NK-92 treated with Interleukin-12 subunit alpha and Interleukin-12 subunit beta, amount 100 ng/mL, for 24 hours (cell line): Measurements from ENCODE around the gene EPHA2.

Experiments
- DNase-seq: peaks from one replicate; lab custom pipeline; 2025; lab: John Stamatoyannopoulos, UW

Gene EPHA2

DNA sequence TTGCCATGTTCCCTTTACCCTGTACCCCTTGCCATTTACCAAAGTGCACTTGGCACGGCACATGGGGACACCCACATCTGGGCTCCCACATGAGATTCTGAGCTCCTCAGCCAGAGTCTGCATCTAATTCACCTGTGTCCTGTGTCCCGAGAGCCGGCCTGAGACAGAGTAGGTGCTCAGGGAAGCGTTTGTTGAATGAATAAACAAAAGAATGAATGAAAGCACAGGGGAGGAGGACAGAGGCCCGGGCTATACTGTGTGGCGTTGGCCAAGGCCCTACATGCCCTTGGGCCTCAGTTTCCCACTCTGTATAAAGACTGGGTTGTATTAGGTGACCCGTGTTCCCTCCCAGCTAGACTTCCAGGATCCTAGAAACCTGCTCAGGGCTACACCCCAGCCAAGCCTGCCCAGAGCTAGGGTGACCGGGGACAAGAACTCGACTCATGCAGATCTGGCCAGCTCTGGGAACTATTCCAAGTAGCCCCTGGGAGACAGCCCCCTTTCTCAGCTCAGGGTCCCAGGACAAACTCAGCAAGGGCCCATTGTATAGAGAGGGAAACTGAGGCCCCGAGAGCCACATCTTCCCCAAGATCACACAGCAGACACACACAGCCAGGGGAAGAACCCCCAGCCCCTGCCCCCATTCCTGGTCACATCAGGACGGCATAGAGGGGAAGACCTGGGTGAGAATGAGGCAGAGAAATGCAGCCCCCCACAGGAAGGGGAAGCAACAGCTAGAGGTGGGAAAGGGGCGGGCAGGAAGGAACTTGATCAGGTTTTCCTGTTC lies 6.0 kb downstream of the EPHA2 start:
- DNase-seq: no peak

- no peak for DNase-seq
Measured at GRCh38 chr1:16149146-16149545, 6.7 kb downstream of the EPHA2 start.

GRCh38 chr1:16148329-16149092 lies 7.4 kb downstream of the EPHA2 start:
- no peak for DNase-seq

DNA sequence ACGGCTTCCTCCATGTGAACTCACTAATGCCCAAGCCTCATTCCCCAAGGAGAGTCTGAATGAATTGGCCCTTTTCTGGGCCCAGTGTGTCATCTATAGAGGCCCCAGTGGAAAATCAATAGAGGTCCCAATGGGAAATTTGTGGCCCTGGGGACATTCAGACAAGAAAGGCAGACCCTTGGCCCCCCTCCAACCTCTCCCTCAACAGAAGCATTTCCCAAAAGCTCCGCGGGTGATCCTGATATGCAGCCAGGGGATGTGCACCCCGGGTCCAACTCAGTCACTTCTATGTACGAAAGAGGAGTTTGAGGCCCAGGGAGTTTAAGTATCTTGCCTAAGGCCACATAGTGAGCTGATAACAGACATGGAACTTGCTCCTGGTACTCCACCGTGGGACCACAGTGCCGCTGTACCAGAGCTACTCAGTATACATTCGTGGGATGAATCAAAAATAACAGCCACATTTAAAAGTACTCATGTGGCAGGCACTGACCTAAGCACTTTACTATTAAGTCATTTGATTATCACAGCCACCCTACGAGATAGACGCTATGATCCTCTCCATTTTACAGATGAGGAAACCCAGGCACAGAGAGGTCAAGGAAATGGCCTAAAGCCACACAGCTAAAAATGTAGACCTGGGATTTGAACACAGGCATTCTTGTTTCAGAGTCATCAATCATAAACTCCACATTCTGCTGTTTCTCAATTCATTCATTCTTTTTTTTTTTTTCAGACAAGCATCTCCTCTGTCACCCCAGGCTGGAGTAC lies 8.5 kb downstream of the EPHA2 start:
- no peak for DNase-seq

DNA sequence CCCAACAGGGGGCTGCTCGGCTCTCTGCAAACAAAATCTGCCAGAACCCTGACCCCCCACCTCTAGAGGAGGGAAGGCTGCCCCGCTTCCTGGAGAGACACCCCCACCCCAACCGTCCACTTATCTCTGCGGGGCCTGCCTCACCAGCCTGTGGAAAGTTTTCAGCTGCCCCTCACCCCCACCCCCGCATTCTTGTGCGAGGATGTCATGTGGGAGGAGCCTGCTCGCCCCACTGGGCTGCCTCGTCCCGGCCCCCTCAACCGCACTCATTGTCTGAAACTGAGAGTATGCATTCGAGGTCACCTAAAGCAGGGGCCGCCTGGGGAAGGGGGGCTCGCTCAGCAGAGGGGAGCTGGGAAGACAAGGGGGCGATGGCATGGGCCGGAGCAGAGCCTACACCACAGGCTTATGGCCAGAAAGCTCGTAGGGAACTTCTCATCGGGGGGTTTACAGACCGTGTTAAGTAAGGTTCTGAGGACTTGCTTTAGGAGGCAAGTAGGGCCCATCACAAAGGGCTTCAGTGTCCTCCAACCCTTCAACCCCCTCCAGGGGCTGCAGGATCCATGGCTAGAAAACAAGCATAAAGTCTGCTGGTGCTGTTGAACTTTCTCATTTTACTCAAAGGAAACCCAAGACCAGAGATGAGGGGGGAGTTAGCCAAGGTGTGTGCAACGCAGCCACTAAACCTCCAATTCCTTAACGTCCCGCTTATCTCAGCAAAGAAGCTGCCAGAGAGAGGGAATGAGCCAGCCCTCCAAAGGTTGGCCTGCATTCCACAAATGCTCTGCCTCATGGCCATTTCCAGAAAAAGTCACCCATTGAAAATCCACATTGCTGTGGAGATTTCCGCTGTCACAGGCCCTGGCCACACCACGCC lies 9.4 kb downstream of the EPHA2 start:
- DNase-seq: no peak

DNA sequence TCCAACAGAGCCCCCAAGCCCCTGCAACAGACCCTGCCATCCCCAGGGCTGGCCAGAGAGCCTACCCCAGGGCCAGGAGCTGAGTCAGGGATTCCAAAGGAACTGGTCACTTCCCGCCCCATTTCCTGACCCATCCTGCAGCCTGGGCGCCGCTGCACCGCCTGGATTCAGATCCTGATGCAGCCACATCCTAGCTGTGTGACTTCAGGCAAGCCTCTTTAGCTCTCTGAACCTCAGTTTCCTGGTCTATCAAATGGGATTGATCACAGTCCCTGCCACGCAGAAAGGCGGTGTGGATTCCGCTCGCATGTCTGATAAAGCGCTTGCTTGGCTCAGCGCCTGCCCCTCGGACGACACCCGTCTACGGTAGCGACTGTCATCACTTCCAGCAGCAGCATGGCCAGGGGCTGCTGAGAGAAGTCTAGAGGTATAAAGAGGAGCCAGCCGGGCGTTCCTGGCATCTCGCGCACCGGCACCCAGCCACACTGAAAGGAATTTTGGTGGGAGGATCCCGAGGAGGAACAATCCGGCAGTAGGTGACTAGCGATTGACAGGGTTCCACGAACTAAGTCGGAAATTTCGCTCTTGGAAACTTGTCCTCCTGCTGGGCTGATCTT lies 10.1 kb downstream of the EPHA2 start:
- DNase-seq: no peak

DNA sequence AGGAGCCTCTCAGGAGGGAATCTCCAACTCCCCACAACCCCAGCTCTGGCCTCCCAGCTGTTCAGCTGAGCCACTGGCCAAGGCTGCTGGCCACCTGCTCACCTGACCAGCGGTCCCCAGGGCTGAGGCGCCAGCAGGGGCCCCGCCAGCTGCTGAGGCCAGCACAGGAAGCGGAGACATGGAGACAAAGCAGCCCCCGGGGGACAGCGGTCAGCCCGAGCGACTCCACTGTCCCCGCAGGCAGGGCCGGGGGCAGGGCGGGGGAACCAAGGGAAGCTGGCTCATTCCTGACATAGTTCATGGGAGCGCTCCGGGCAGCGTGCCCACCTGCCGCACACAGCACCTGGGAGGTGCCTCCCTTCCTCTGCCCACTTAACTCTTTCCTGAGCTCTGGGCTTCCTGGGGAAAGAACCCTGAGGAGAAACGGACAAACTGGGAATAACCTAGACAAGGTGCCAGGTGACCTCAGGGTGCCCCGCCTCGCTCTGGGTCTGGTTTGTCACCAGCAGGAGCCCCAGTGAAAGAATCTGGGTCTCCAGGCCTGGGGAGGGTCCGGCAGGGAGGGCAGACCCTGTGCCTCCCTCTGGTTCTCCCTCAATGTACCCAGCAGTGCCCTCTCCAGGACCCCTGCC lies 10.7 kb downstream of the EPHA2 start:
- no peak for DNase-seq

DNA sequence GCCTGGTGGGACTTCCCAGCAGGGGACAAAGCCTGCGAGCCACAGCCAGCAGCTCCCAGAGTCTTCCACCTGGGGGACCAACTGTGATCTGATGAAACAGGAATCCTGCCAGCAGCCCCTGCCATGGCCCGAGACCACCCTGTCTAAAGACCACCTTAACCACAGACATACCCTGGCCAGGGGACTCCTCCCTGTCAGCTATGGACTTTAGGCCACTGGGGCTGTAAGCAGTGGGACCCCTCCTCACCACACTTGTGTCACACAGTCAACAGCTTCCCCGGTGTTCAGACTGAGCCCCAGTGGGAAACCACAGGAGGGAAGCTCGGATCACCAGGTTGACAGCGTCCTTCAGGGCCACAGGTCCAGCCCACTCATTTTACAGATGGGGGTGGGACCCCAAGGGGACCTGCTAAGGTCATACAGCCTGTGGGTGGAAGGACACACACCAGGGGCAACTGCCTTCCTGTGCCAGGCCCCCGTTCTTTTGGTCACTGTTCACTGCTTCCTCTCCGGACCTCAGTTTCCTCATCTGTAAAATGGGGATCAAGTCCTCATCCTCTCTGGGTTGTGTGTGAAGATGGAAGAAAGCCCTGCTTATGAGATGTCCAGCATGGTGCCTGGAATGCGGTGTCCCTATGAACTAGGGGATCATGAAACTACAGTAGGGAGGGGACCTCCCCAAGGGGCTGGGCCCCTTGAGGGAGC lies 11.4 kb downstream of the EPHA2 start:
- DNase-seq: no peak

GRCh38 chr1:16143566-16144324 lies 12.1 kb downstream of the EPHA2 start:
- DNase-seq: no peak

- DNase-seq: no peak
Measured at GRCh38 chr1:16143005-16143565, 12.8 kb downstream of the EPHA2 start.

DNA sequence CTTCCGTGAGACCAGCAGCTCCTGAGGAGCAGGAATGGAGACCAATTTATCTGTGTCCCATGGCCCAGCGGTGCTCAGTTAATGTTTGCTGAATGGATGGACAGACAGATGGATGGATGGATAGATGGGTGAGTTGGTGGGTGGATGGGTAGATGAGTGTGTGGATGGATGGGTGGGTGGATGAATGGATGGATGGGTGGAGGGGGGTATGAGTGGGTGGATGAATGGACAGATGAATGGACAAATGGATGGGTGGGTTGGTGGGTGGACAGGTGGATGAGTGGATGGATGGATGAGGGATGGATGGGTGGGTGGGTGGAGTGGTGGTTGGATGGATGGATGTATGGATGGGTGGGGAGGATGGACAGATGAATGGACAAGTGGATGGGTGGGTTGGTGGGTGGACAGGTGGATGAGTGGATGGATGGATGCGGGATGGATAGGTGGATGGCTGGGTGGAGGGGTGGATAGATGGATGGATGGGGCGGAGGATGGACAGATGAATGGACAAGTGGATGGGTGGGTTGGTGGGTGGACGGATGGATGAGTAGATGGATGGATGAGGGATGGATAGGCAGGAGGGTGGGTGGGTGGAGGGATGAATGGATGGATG lies 13.4 kb downstream of the EPHA2 start:
- DNase-seq: no peak

DNA sequence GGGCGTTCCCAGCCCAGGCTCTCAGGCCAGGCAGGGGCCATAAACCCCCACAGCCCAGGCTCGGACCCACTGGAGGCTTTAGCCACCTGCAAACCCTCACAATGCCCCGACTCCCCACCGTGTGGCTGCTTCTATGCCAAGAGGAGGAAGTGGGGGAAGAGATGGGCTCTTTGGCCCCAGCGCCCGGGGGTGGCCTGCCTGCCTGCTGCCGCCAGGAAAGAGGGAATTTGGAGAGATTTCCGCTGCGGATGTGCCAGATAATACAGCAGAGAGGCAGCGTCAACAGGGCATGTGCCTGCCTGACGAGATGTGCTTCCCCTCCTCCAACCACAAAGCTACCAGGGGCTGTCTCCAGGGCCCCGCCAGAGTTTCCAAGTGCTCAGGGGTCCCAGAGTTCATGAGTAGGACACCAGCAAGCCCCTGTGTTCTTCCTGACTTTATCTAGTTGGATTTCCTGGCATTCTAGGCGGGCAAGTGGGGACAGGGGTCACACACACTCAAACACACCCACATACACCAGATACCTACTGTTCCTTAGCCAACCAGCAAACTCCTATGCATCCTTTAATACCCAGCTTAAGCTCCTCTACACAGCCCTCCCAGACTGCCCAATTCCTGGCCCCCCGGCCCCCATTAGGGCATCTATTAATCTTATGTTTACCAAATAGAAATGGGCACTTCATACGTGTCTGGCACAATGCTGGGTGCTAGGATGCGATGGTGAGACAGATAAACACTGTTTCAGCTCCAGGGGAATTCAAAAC lies 14.1 kb downstream of the EPHA2 start:
- DNase-seq: no peak

- no peak for DNase-seq
Measured at GRCh38 chr1:16140068-16140596, 15.7 kb downstream of the EPHA2 start.

DNA sequence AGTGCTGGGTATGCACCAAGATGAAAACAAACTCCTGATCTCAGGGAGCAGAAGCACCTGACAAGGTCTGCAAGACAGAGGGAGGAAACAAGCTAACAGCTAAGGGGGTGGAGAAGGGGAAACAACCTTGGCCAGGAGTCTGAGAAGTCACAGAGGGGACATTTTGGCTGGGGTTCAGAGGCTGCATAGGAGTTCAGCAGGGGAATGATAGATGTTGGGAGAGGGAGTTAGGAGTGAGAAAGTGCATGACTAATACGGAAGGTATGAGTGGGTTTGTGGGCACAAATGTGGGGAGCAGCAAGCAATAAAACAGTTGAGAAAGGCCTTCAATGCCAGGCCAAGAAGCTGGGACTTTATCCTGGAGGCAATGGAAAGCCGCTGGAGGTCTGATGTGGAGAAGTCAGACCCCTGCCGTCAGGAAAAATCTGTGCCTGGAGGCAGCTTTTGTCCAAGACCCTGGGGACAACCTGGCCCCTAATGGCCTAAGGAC lies 16.4 kb downstream of the EPHA2 start:
- no peak for DNase-seq

DNA sequence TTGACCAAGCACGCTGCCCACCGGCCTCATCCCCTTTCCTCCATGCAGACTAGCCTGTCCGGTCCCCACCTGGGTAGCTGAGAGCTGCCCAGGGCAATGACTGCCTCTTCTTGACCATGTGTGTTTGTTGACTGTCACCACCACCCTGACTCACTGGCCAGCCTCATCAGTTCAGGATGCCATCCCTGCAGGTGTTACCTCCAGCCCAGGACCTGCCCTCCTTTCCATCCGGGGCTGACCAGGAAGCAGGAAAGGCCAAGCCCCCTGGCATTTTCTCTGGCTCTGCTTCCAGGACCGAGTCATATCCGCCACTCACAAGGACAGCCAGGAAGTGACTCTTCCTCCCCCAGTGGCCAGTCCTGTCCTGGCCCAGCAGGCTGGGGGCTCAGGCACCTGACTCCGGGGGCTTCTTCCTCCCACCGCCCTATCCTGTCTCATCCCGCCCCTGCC lies 17.1 kb downstream of the EPHA2 start:
- no peak for DNase-seq

DNA sequence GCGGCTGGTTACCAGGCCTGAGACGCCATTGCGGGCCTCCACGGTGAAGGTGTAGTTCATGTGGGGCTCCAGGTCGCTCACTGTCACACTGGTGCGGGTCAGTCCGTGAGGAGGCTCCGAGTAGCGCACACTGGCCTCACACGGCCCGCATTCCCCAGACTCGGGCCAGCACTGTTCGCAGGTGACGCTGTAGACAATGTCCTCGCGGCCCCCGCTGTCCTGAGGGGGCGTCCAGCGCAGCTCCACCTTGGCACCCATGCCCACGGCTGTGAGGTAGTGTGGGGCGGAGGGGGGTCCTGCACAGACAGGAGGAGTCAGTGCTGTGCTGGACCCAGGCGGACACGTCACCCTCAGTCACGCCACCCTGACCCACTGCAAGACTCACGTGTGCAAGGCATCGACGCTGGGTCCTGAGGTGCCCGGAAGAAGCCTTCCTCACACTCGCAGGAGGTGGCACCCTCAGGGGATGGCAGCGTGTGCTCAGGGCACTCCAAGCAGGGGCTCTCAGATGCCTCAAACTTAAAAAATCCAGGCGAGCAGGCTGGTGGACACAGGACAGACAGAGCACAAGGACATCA lies 17.9 kb downstream of the EPHA2 start:
- DNase-seq: no peak

GRCh38 chr1:16135501-16135900 lies 20.4 kb downstream of the EPHA2 start:
- no peak for DNase-seq
